ENCODE measurements around the gene ATP6V1G3. TPM values are rescaled to one million over a fixed set of nuclear protein-coding genes. Genes with fewer than 3 reads are reported as not detected.
"Not testable (repeated sequence)": the region's sequence is repeated elsewhere in the genome, so short reads cannot be mapped to it uniquely, and the experiment has no call there.

The ATP6V1G3 gene, protein sequence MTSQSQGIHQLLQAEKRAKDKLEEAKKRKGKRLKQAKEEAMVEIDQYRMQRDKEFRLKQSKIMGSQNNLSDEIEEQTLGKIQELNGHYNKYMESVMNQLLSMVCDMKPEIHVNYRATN
- total RNA-seq, result not detected in 2 replicates

DNA sequence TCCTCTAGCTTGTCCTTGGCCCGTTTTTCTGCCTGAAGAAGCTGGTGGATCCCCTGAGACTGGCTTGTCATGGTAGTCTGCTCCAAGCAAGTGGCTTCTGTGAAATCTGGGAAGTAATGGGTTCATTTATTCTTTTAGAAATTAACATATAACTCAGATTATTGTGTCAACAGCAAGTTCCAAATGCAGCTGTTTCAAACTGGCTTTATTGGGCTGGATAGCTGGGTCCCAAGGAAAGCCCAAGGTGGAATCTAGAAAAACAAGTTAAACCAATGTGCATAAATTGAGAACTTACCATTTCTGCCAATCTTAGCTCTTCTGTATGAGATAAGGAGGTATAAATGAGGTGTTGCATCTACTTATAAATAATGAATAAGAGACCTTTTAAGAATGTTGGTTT lies at the start of gene ATP6V1G3:
Gene ATP6V1G3 (minus strand): TSS at position 101 of the 400 bp plus-strand sequence. CDS start 30 bp downstream, at position 71.
- Histone ChIP-seq H3K36me3 (ENCODE audit: control insufficient read depth, insufficient read depth, low read length) (no peaks in the 10 kb centered on the region), H3K27me3 (ENCODE audit: control insufficient read depth, insufficient read depth, low read length) (no peaks in the 10 kb centered on the region), H3K4me3 (ENCODE audit: low read depth, low read length) (no peak within 1 kb of the TSS)
- DNase-seq (ENCODE audit: low read depth), result no peak
- TF ChIP-seq, protein P1, sequence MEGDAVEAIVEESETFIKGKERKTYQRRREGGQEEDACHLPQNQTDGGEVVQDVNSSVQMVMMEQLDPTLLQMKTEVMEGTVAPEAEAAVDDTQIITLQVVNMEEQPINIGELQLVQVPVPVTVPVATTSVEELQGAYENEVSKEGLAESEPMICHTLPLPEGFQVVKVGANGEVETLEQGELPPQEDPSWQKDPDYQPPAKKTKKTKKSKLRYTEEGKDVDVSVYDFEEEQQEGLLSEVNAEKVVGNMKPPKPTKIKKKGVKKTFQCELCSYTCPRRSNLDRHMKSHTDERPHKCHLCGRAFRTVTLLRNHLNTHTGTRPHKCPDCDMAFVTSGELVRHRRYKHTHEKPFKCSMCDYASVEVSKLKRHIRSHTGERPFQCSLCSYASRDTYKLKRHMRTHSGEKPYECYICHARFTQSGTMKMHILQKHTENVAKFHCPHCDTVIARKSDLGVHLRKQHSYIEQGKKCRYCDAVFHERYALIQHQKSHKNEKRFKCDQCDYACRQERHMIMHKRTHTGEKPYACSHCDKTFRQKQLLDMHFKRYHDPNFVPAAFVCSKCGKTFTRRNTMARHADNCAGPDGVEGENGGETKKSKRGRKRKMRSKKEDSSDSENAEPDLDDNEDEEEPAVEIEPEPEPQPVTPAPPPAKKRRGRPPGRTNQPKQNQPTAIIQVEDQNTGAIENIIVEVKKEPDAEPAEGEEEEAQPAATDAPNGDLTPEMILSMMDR (IDR thresholded peaks at IDR 0.05; ENCODE audit: insufficient read depth, low read length, poor library complexity, severe bottlenecking), result no peak

DNA sequence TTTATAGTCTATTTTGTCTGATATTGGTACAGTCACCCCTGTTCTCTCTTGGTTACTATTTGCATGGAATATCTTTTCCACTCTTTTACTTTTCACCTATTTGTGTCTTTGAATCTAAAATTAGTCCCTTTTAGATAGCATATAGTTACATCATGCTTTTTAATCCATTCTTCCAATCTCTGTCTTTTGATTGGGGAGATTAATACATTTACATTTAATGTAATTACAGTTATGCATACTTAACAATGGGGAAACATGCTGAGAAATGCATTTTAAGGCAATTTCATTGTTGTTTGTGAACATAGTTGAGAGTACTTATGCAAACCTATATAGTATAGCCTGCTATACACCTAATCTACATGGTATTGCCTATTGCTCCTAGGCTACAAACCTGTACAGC lies 48.4 kb upstream of the ATP6V1G3 start:
- Histone ChIP-seq H3K36me3 (ENCODE audit: control insufficient read depth, insufficient read depth, low read length) (no peaks in the 10 kb centered on the region), H3K27me3 (ENCODE audit: control insufficient read depth, insufficient read depth, low read length) (no peaks in the 10 kb centered on the region), H3K4me3 (ENCODE audit: low read depth, low read length) (no peak overlapping the region)
- TF ChIP-seq, protein P1 (IDR thresholded peaks at IDR 0.05; ENCODE audit: insufficient read depth, low read length, poor library complexity, severe bottlenecking), result no peak
- no peak for DNase-seq (ENCODE audit: low read depth)

DNA sequence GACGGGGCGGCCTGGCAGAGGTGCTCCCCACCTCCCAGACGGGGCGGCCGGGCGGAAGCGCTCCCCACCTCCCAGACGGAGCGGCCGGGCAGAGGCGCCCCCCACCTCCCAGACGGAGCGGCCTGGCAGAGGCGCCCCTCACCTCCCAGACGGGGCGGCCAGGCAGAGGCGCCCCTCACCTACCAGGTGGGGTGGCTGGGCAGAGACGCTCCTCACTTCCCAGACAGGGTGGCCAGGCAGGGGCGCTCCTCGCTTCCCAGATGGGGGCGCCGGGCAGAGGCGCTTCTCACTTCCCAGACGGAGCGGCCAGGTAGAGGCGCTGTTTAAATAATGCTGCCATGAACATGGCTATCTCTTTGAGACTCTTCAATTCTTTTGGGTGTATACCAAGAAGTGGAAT lies 43.7 kb upstream of the ATP6V1G3 start:
- H3K4me3 ChIP-seq (ENCODE audit: low read depth, low read length), result no peak overlapping the region
- no peaks in the 10 kb centered on the region for H3K36me3 ChIP-seq (ENCODE audit: control insufficient read depth, insufficient read depth, low read length)
- TF ChIP-seq, protein P1 (IDR thresholded peaks at IDR 0.05; ENCODE audit: insufficient read depth, low read length, poor library complexity, severe bottlenecking), result no peak
- no peak for DNase-seq (ENCODE audit: low read depth)
- no peaks in the 10 kb centered on the region for H3K27me3 ChIP-seq (ENCODE audit: control insufficient read depth, insufficient read depth, low read length)

DNA sequence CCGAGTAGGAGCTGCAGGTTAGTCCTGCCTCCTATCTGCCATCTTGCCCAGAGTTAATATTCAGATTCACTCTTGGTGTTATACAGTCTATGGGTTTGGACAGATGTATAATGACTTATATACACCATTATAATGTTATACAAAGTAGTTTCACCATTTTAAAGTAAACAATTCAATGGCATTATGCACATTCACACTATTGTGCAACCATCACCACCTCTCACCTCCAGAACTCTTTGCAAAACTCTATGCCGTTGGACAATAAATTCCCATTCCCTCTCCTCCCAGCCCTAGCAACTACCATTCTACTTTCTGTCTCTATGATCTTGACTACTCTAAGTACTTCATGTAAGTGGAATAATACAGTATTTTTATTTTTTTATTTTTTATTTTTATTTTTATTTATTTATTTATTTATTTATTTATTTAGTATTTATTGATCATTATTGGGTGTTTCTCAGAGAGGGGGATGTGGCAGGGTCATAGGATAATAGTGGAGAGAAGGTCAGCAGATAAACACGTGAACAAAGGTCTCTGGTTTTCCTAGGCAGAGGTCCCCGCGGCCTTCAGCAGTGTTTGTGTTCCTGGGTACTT lies 42.8 kb upstream of the ATP6V1G3 start:
- H3K4me3 ChIP-seq (ENCODE audit: low read depth, low read length); H3K36me3 ChIP-seq (ENCODE audit: control insufficient read depth, insufficient read depth, low read length); DNase-seq (ENCODE audit: low read depth); H3K27me3 ChIP-seq (ENCODE audit: control insufficient read depth, insufficient read depth, low read length): not testable (repeated sequence)

DNA sequence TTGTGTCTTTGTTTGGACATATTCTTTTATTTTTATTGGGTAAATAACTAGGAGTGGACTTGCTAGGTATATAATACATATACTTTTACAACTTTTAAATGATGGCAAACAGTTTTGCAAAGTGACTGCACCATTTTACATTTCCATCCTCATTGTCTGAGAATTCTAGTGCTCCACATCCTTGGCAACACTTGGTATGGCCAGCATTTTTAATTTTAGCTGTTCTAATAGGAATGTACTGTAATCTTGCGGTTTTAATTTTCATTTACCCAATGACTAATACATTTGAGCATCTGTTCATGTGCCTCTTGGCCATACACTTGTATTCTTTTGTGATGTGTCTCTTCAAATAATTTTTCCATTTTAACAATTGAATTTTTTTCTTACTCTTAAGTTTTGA lies 37.0 kb upstream of the ATP6V1G3 start:
- TF ChIP-seq, protein P1 (IDR thresholded peaks at IDR 0.05; ENCODE audit: insufficient read depth, low read length, poor library complexity, severe bottlenecking), result no peak
- Histone ChIP-seq H3K27me3 (ENCODE audit: control insufficient read depth, insufficient read depth, low read length) (no peaks in the 10 kb centered on the region), H3K36me3 (ENCODE audit: control insufficient read depth, insufficient read depth, low read length) (no peaks in the 10 kb centered on the region), H3K4me3 (ENCODE audit: low read depth, low read length) (no peak overlapping the region)
- DNase-seq (ENCODE audit: low read depth), result no peak

DNA sequence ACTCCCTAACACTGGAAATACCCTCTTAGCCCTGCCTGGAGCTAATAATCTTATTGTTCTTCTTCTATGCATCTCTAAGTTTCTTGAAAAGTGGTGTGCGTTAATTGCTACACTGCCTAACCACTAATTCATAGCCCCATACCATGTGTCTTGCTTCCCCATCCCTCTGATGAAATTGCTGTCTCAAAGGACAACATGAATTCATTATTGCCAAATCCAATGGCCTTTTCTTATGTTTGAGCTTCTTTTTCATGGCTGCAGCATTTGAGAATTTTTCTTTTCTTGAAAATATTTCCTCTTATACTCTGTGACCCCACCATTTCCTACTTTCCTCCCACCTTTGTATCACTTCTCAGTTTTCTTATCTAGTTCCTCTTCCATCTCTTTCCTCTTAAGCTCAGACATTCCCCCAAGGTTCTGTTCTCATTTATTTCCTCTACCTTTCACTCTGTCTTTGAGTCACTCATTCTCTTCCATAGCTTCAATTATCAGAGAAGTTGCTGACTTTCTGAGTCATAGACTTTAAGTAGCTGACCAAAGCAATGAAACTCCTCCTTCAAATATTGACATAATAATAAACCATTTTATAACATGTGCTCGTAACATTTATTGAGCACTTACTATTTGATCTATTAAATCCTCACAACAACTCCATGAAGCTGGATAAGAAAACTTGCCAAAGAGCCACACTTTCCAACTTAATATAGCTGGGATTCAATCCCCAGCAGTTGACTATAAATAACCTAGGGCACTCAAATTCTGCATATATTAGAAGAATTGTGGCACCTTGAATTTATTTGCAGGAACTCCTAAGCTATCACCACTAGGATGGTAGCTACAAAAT lies 35.5 kb upstream of the ATP6V1G3 start:
- DNase-seq (ENCODE audit: low read depth), result no peak
- Histone ChIP-seq H3K4me3 (ENCODE audit: low read depth, low read length) (no peak overlapping the region), H3K27me3 (ENCODE audit: control insufficient read depth, insufficient read depth, low read length) (no peaks in the 10 kb centered on the region), H3K36me3 (ENCODE audit: control insufficient read depth, insufficient read depth, low read length) (no peaks in the 10 kb centered on the region)
- TF ChIP-seq, protein P1 (IDR thresholded peaks at IDR 0.05; ENCODE audit: insufficient read depth, low read length, poor library complexity, severe bottlenecking), result no peak

All from kidney epithelial cell (primary cell).